ENCODE results near the gene ARID1B. TPM values are rescaled to one million over a fixed set of nuclear protein-coding genes. Genes with fewer than 3 reads are reported as not detected.
"Not testable (repeated sequence)": the region's sequence is repeated elsewhere in the genome, so short reads cannot be mapped to it uniquely, and the experiment has no call there.

The ARID1B gene
- total RNA-seq, 1 donor from 2014 or later: 87.4 TPM

- DNase-seq (ENCODE audit: low spot score): no peak
Observed at GRCh38 chr6:156956286-156956685, 179.1 kb downstream of the ARID1B start.

GRCh38 chr6:156957931-156958547 is 180.9 kb downstream of the ARID1B start:
- no peak for DNase-seq (ENCODE audit: low spot score)

- DNase-seq (ENCODE audit: low spot score): no peak
Observed at GRCh38 chr6:156960525-156960924, 183.3 kb downstream of the ARID1B start.

GRCh38 chr6:156961282-156961892 is 184.2 kb downstream of the ARID1B start:
- DNase-seq (ENCODE audit: low spot score): no peak

GRCh38 chr6:156963712-156964700 is 186.8 kb downstream of the ARID1B start:
- DNase-seq (ENCODE audit: low spot score): no peak

GRCh38 chr6:156967852-156968251 is 190.7 kb downstream of the ARID1B start:
- no peak for DNase-seq (ENCODE audit: low spot score)

GRCh38 chr6:156969233-156969632 is 192.1 kb downstream of the ARID1B start:
- no peak for DNase-seq (ENCODE audit: low spot score)

- no peak for DNase-seq (ENCODE audit: low spot score)
Observed at GRCh38 chr6:156970595-156971112, 193.5 kb downstream of the ARID1B start.

- no peak for DNase-seq (ENCODE audit: low spot score)
Observed at GRCh38 chr6:156971153-156971885, 194.1 kb downstream of the ARID1B start.

GRCh38 chr6:156972145-156972544 is 195.0 kb downstream of the ARID1B start:
- DNase-seq (ENCODE audit: low spot score): no peak

GRCh38 chr6:156974830-156975261 is 197.7 kb downstream of the ARID1B start:
- no peak for DNase-seq (ENCODE audit: low spot score)

GRCh38 chr6:156975414-156975813 is 198.2 kb downstream of the ARID1B start:
- DNase-seq (ENCODE audit: low spot score): no peak

- no peak for DNase-seq (ENCODE audit: low spot score)
Observed at GRCh38 chr6:156976216-156977127, 199.3 kb downstream of the ARID1B start.

- no peak for DNase-seq (ENCODE audit: low spot score)
Observed at GRCh38 chr6:156977527-156978291, 200.5 kb downstream of the ARID1B start.

GRCh38 chr6:156978948-156979347 is 201.8 kb downstream of the ARID1B start:
- no peak for DNase-seq (ENCODE audit: low spot score)

GRCh38 chr6:156980515-156980914 is 203.3 kb downstream of the ARID1B start:
- DNase-seq (ENCODE audit: low spot score): no peak

- no peak for DNase-seq (ENCODE audit: low spot score)
Observed at GRCh38 chr6:156980948-156981347, 203.8 kb downstream of the ARID1B start.

GRCh38 chr6:156982168-156982567 is 205.0 kb downstream of the ARID1B start:
- DNase-seq (ENCODE audit: low spot score): no peak

GRCh38 chr6:156982864-156983263 is 205.7 kb downstream of the ARID1B start:
- DNase-seq (ENCODE audit: low spot score): not testable (repeated sequence)

Measured in mesenteric fat pad (tissue), 1 donor.